ENCODE results near the gene CDCP2.

Gene CDCP2

GRCh38 chr1:54149734-54150133, 3.1 kb downstream of the CDCP2 start:
- Histone ChIP-seq H3K4me3 (ENCODE audit: low read length) (no peak overlapping the region), H3K9ac (ENCODE audit: low read length) (no peak overlapping the region), H3K4me1 (ENCODE audit: control insufficient read depth, insufficient read depth, low read length) (peaks cover 10% of the 10 kb centered on the region), H3K9me3 (ENCODE audit: control insufficient read depth, low read length) (no peaks in the 10 kb centered on the region), H3K36me3 (ENCODE audit: control insufficient read depth, insufficient read depth, low read length) (no peaks in the 10 kb centered on the region), H3K27me3 (ENCODE audit: control insufficient read depth, insufficient read depth, low read length) (no peaks in the 10 kb centered on the region)

- Histone ChIP-seq H3K27me3 (ENCODE audit: control insufficient read depth, insufficient read depth, low read length) (peaks cover 2% of the 10 kb centered on the region), H3K9ac (ENCODE audit: low read length) (no peak overlapping the region), H3K36me3 (ENCODE audit: control insufficient read depth, insufficient read depth, low read length) (no peaks in the 10 kb centered on the region), H3K4me1 (ENCODE audit: control insufficient read depth, insufficient read depth, low read length) (no peaks in the 10 kb centered on the region), H3K4me3 (ENCODE audit: low read length) (no peak overlapping the region), H3K9me3 (ENCODE audit: control insufficient read depth, low read length) (no peaks in the 10 kb centered on the region)
These were observed 8.4 kb downstream of the CDCP2 start for GRCh38 chr1:54144366-54144765.

GRCh38 chr1:54142146-54142900, 10.5 kb downstream of the CDCP2 start:
- Histone ChIP-seq H3K27me3 (ENCODE audit: control insufficient read depth, insufficient read depth, low read length) (peaks cover 2% of the 10 kb centered on the region), H3K4me3 (ENCODE audit: low read length) (no peak overlapping the region), H3K4me1 (ENCODE audit: control insufficient read depth, insufficient read depth, low read length) (no peaks in the 10 kb centered on the region), H3K9ac (ENCODE audit: low read length) (no peak overlapping the region), H3K36me3 (ENCODE audit: control insufficient read depth, insufficient read depth, low read length) (no peaks in the 10 kb centered on the region), H3K9me3 (ENCODE audit: control insufficient read depth, low read length) (no peaks in the 10 kb centered on the region)

- Histone ChIP-seq H3K9ac (ENCODE audit: low read length) (no peak overlapping the region), H3K4me1 (ENCODE audit: control insufficient read depth, insufficient read depth, low read length) (no peaks in the 10 kb centered on the region), H3K4me3 (ENCODE audit: low read length) (no peak overlapping the region), H3K27me3 (ENCODE audit: control insufficient read depth, insufficient read depth, low read length) (peaks cover 2% of the 10 kb centered on the region), H3K9me3 (ENCODE audit: control insufficient read depth, low read length) (no peaks in the 10 kb centered on the region), H3K36me3 (ENCODE audit: control insufficient read depth, insufficient read depth, low read length) (no peaks in the 10 kb centered on the region)
These were observed 13.1 kb downstream of the CDCP2 start for GRCh38 chr1:54139711-54140110.

- no peaks in the 10 kb centered on the region for H3K9me3 ChIP-seq (ENCODE audit: control insufficient read depth, low read length)
- H3K36me3 ChIP-seq (ENCODE audit: control insufficient read depth, insufficient read depth, low read length), result no peaks in the 10 kb centered on the region
- H3K4me1 ChIP-seq (ENCODE audit: control insufficient read depth, insufficient read depth, low read length), result no peaks in the 10 kb centered on the region
- peaks cover 2% of the 10 kb centered on the region for H3K27me3 ChIP-seq (ENCODE audit: control insufficient read depth, insufficient read depth, low read length)
- H3K9ac ChIP-seq (ENCODE audit: low read length), result no peak overlapping the region
- no peak overlapping the region for H3K4me3 ChIP-seq (ENCODE audit: low read length)
These were observed 13.8 kb downstream of the CDCP2 start for GRCh38 chr1:54138994-54139393.

- Histone ChIP-seq H3K4me3 (ENCODE audit: low read length) (no peak overlapping the region), H3K9me3 (ENCODE audit: control insufficient read depth, low read length) (no peaks in the 10 kb centered on the region), H3K9ac (ENCODE audit: low read length) (no peak overlapping the region), H3K27me3 (ENCODE audit: control insufficient read depth, insufficient read depth, low read length) (peaks cover 2% of the 10 kb centered on the region), H3K4me1 (ENCODE audit: control insufficient read depth, insufficient read depth, low read length) (no peaks in the 10 kb centered on the region), H3K36me3 (ENCODE audit: control insufficient read depth, insufficient read depth, low read length) (no peaks in the 10 kb centered on the region)
These were observed 15.2 kb downstream of the CDCP2 start for GRCh38 chr1:54137534-54138061.

- no peaks in the 10 kb centered on the region for H3K27me3 ChIP-seq (ENCODE audit: control insufficient read depth, insufficient read depth, low read length)
- no peak overlapping the region for H3K4me3 ChIP-seq (ENCODE audit: low read length)
- H3K9ac ChIP-seq (ENCODE audit: low read length), result no peak overlapping the region
- H3K9me3 ChIP-seq (ENCODE audit: control insufficient read depth, low read length), result no peaks in the 10 kb centered on the region
- no peaks in the 10 kb centered on the region for H3K36me3 ChIP-seq (ENCODE audit: control insufficient read depth, insufficient read depth, low read length)
- H3K4me1 ChIP-seq (ENCODE audit: control insufficient read depth, insufficient read depth, low read length), result no peaks in the 10 kb centered on the region
These were observed 15.8 kb downstream of the CDCP2 start for GRCh38 chr1:54136963-54137533.

GRCh38 chr1:54136269-54136896, 16.4 kb downstream of the CDCP2 start:
- Histone ChIP-seq H3K4me3 (ENCODE audit: low read length) (no peak overlapping the region), H3K9me3 (ENCODE audit: control insufficient read depth, low read length) (no peaks in the 10 kb centered on the region), H3K36me3 (ENCODE audit: control insufficient read depth, insufficient read depth, low read length) (no peaks in the 10 kb centered on the region), H3K27me3 (ENCODE audit: control insufficient read depth, insufficient read depth, low read length) (no peaks in the 10 kb centered on the region), H3K9ac (ENCODE audit: low read length) (no peak overlapping the region), H3K4me1 (ENCODE audit: control insufficient read depth, insufficient read depth, low read length) (no peaks in the 10 kb centered on the region)

GRCh38 chr1:54135436-54136120, 17.2 kb downstream of the CDCP2 start:
- H3K9ac ChIP-seq (ENCODE audit: low read length), result no peak overlapping the region
- H3K27me3 ChIP-seq (ENCODE audit: control insufficient read depth, insufficient read depth, low read length), result no peaks in the 10 kb centered on the region
- H3K9me3 ChIP-seq (ENCODE audit: control insufficient read depth, low read length), result no peaks in the 10 kb centered on the region
- no peak overlapping the region for H3K4me3 ChIP-seq (ENCODE audit: low read length)
- H3K36me3 ChIP-seq (ENCODE audit: control insufficient read depth, insufficient read depth, low read length), result no peaks in the 10 kb centered on the region
- H3K4me1 ChIP-seq (ENCODE audit: control insufficient read depth, insufficient read depth, low read length), result no peaks in the 10 kb centered on the region

GRCh38 chr1:54134295-54134694, 18.5 kb downstream of the CDCP2 start:
- Histone ChIP-seq H3K4me1 (ENCODE audit: control insufficient read depth, insufficient read depth, low read length) (no peaks in the 10 kb centered on the region), H3K4me3 (ENCODE audit: low read length) (no peak overlapping the region), H3K9me3 (ENCODE audit: control insufficient read depth, low read length) (no peaks in the 10 kb centered on the region), H3K9ac (ENCODE audit: low read length) (no peak overlapping the region), H3K36me3 (ENCODE audit: control insufficient read depth, insufficient read depth, low read length) (no peaks in the 10 kb centered on the region), H3K27me3 (ENCODE audit: control insufficient read depth, insufficient read depth, low read length) (no peaks in the 10 kb centered on the region)

- Histone ChIP-seq H3K9me3 (ENCODE audit: control insufficient read depth, low read length) (no peaks in the 10 kb centered on the region), H3K4me3 (ENCODE audit: low read length) (no peak overlapping the region), H3K36me3 (ENCODE audit: control insufficient read depth, insufficient read depth, low read length) (no peaks in the 10 kb centered on the region), H3K9ac (ENCODE audit: low read length) (no peak overlapping the region), H3K27me3 (ENCODE audit: control insufficient read depth, insufficient read depth, low read length) (no peaks in the 10 kb centered on the region), H3K4me1 (ENCODE audit: control insufficient read depth, insufficient read depth, low read length) (no peaks in the 10 kb centered on the region)
These were observed 20.3 kb downstream of the CDCP2 start for GRCh38 chr1:54132495-54132894.

- H3K36me3 ChIP-seq (ENCODE audit: control insufficient read depth, insufficient read depth, low read length), result no peaks in the 10 kb centered on the region
- H3K4me3 ChIP-seq (ENCODE audit: low read length), result no peak overlapping the region
- H3K4me1 ChIP-seq (ENCODE audit: control insufficient read depth, insufficient read depth, low read length), result no peaks in the 10 kb centered on the region
- no peaks in the 10 kb centered on the region for H3K27me3 ChIP-seq (ENCODE audit: control insufficient read depth, insufficient read depth, low read length)
- no peaks in the 10 kb centered on the region for H3K9me3 ChIP-seq (ENCODE audit: control insufficient read depth, low read length)
- H3K9ac ChIP-seq (ENCODE audit: low read length), result no peak overlapping the region
These were observed 21.4 kb downstream of the CDCP2 start for GRCh38 chr1:54131419-54131818.
